Bronchial epithelial cell (primary cell): ENCODE measurements around the gene PMAIP1. TPM values are rescaled to one million over a fixed set of nuclear protein-coding genes. Genes with fewer than 3 reads are reported as not detected.

ENCODE experiments used
- DNase-seq: peaks from one replicate; pipeline ENCODE4 v3.0.0-alpha.2; 2010; ENCODE audit warnings: low read depth
- FAIRE-seq: peaks from 2 replicates; lab custom pipeline; 2011; peaks lifted over from hg19 to GRCh38; lab: Jason Lieb, UNC
- H3K27me3 ChIP-seq: 2 replicates; pipeline ENCODE4 v1.5.1; 2011; ENCODE audit warnings: low read length; ENCODE audit not compliant: control insufficient read depth, insufficient read depth
- H3K36me3 ChIP-seq: 2 replicates; pipeline ENCODE4 v1.5.1; 2011; ENCODE audit warnings: low read length; ENCODE audit not compliant: control insufficient read depth, insufficient read depth
- H3K4me3 ChIP-seq: 2 replicates; pipeline ENCODE4 v1.5.1; 2011; ENCODE audit warnings: mild to moderate bottlenecking, low read depth, low read length, control low read depth
- total RNA-seq: library from RNA; depleted of rRNA; stranded (reverse); fragments of >200 nt; gene quantifications from 2 replicates; pipeline ENCODE4 v1.2.1, GENCODE V29; 2014
- TF ChIP-seq, protein P1 (sequence below): IDR thresholded peaks from 2 replicates; pipeline ENCODE4 v1.5.1; 2011; ENCODE audit warnings: mild to moderate bottlenecking, moderate library complexity, low read length, control low read depth, inconsistent platforms; ENCODE audit not compliant: insufficient read depth, severe bottlenecking

The PMAIP1 gene
- total RNA-seq, 1 donor from 2014 or later: 12.1 TPM

DNA sequence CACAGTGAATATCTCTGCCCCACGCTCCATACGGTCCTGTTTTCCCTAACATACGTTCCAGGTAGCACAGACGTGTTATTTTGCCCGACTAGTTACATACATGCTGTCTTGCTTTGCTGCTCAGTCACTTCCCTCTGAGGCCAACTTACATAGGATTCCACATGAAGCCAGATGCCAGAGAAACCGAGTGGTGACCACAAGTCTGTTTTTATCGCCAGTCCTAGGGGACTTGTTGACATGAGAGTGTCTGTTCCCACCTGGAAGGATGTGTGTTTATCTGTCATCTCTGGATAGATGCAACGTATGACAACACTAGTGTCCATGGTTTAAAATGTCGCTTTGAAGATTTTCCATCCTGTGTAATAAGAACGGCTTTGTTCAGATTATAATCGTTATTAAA is 32.6 kb downstream of the PMAIP1 start:
- DNase-seq: no peak
- Histone ChIP-seq H3K27me3 (no peaks in the 10 kb centered on the region), H3K4me3 (no peak overlapping the region), H3K36me3 (no peaks in the 10 kb centered on the region)
- peak; percentile 68 for FAIRE-seq
- TF ChIP-seq, protein P1, sequence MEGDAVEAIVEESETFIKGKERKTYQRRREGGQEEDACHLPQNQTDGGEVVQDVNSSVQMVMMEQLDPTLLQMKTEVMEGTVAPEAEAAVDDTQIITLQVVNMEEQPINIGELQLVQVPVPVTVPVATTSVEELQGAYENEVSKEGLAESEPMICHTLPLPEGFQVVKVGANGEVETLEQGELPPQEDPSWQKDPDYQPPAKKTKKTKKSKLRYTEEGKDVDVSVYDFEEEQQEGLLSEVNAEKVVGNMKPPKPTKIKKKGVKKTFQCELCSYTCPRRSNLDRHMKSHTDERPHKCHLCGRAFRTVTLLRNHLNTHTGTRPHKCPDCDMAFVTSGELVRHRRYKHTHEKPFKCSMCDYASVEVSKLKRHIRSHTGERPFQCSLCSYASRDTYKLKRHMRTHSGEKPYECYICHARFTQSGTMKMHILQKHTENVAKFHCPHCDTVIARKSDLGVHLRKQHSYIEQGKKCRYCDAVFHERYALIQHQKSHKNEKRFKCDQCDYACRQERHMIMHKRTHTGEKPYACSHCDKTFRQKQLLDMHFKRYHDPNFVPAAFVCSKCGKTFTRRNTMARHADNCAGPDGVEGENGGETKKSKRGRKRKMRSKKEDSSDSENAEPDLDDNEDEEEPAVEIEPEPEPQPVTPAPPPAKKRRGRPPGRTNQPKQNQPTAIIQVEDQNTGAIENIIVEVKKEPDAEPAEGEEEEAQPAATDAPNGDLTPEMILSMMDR: no peak

DNA sequence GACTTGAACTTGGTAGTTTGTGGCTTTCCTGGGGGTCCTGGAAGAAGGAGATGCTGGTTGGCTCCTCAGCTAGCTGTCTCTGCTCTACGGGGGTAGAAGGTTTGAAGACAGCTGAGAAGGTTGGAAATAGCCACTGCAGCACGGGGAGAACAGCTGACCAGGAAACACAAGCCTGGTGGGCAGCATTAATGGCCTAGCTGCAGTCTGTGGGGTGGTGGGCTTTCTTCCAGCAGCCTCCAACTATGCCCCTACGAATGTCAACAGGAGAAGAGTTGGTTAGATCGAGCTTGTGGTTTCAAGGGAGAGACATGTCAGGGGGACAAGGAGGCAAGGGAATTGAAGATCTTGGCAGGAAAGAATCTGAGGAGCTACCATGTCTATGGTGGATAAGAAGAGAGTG is 38.9 kb downstream of the PMAIP1 start:
- TF ChIP-seq, protein P1: no peak
- no peak for DNase-seq
- no peak for FAIRE-seq
- Histone ChIP-seq H3K27me3 (no peaks in the 10 kb centered on the region), H3K36me3 (no peaks in the 10 kb centered on the region), H3K4me3 (no peak overlapping the region)

DNA sequence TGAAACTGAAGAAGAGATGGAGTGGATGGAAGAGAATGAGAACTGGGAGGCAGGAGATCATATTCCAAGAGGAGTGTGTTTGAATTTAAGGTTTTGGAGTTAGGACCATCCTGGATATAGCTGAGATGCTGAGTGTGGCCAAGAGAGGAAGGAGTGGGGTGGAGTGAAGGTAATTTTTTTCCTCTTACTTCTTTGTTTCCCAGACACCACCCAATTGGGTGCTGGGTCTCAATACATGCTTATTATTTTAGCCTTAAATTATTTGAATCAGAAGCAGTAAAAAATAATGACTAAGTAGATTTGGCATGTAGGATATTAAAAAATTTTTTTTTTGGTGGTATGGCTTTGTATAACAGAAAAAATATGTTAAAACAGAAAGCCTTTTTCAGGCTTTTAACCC is 39.3 kb downstream of the PMAIP1 start:
- H3K36me3 ChIP-seq: no peaks in the 10 kb centered on the region
- no peaks in the 10 kb centered on the region for H3K27me3 ChIP-seq
- TF ChIP-seq, protein P1: no peak
- FAIRE-seq (no peak), DNase-seq (no peak)
- H3K4me3 ChIP-seq: no peak overlapping the region

- Histone ChIP-seq H3K27me3 (no peaks in the 10 kb centered on the region), H3K36me3 (no peaks in the 10 kb centered on the region), H3K4me3 (no peak overlapping the region)
- DNase-seq: no peak
- no peak for FAIRE-seq
- TF ChIP-seq, protein P1: no peak
These were observed 40.3 kb downstream of the PMAIP1 start for GRCh38 chr18:59940068-59940467.

- FAIRE-seq (no peak), DNase-seq (no peak)
- no peaks in the 10 kb centered on the region for H3K27me3 ChIP-seq
- no peak overlapping the region for H3K4me3 ChIP-seq
- no peaks in the 10 kb centered on the region for H3K36me3 ChIP-seq
- TF ChIP-seq, protein P1: no peak
These were observed 41.5 kb downstream of the PMAIP1 start for GRCh38 chr18:59941331-59941730.

GRCh38 chr18:59942601-59943000 is 42.8 kb downstream of the PMAIP1 start:
- TF ChIP-seq, protein P1: no peak
- DNase-seq: no peak
- Histone ChIP-seq H3K4me3 (no peak overlapping the region), H3K27me3 (no peaks in the 10 kb centered on the region), H3K36me3 (no peaks in the 10 kb centered on the region)
- no peak for FAIRE-seq
